GM18907 (cell line): Measurements from ENCODE around the gene MAP3K4.

Experiments
- ATAC-seq: cut with Tn5 transposase; IDR thresholded peaks from one replicate; pipeline ENCODE4 v1.9.1; 2021; ENCODE audit warnings: mild to moderate bottlenecking, moderate library complexity; ENCODE audit not compliant: unreplicated experiment

The MAP3K4 gene, protein sequence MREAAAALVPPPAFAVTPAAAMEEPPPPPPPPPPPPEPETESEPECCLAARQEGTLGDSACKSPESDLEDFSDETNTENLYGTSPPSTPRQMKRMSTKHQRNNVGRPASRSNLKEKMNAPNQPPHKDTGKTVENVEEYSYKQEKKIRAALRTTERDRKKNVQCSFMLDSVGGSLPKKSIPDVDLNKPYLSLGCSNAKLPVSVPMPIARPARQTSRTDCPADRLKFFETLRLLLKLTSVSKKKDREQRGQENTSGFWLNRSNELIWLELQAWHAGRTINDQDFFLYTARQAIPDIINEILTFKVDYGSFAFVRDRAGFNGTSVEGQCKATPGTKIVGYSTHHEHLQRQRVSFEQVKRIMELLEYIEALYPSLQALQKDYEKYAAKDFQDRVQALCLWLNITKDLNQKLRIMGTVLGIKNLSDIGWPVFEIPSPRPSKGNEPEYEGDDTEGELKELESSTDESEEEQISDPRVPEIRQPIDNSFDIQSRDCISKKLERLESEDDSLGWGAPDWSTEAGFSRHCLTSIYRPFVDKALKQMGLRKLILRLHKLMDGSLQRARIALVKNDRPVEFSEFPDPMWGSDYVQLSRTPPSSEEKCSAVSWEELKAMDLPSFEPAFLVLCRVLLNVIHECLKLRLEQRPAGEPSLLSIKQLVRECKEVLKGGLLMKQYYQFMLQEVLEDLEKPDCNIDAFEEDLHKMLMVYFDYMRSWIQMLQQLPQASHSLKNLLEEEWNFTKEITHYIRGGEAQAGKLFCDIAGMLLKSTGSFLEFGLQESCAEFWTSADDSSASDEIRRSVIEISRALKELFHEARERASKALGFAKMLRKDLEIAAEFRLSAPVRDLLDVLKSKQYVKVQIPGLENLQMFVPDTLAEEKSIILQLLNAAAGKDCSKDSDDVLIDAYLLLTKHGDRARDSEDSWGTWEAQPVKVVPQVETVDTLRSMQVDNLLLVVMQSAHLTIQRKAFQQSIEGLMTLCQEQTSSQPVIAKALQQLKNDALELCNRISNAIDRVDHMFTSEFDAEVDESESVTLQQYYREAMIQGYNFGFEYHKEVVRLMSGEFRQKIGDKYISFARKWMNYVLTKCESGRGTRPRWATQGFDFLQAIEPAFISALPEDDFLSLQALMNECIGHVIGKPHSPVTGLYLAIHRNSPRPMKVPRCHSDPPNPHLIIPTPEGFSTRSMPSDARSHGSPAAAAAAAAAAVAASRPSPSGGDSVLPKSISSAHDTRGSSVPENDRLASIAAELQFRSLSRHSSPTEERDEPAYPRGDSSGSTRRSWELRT (N-terminal part only)

DNA sequence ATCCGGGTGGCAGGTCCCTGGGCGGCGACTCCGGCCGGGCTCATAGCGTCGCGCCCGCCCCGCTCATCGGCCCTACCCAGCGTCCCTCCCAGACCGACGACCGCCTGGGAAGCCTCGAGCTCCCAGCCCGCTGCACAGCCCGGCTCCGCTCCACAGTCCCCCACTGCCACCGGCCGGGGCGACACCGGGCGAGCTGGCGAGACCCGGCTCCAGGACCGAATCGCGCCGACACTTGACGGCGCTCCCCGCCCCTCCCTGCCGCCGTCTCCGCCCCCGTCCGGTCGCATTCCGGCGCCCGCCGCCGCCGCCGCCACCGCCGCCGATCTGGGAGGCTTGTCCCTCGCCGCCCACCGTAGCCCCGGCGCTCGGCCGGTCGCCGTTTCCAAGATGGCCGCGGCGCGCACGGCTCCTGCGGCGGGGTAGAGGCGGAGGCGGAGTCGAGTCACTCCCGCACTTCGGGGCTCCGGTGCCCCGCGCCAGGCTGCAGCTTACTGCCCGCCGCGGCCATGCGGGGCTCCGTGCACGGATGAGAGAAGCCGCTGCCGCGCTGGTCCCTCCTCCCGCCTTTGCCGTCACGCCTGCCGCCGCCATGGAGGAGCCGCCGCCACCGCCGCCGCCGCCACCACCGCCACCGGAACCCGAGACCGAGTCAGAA, at the start of gene MAP3K4:
MAP3K4 (plus strand) TSS at position 364 of the 655 bp plus-strand sequence; CDS start at position 527, 163 bp downstream.
- ATAC-seq, result peak; percentile 73

DNA sequence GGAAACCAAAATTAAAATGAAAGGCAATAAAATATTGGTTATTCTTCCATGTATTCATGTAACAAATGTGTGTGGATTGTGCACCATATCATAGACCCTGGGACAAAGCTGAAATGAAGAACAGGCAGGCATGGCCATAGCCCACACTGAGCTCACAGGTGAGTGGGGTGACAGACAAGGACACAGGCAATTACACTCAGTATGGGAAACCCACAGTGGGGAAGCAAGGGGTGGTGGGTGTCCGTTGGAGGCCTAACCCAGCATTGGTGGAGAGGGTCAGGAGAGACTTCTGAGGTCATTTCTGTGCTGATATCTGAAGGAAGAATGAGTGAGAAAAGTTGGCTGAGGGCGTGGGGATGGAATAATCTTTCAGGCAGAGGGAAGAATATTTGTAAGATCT, 47.6 kb upstream of the MAP3K4 start:
- ATAC-seq, result no peak

DNA sequence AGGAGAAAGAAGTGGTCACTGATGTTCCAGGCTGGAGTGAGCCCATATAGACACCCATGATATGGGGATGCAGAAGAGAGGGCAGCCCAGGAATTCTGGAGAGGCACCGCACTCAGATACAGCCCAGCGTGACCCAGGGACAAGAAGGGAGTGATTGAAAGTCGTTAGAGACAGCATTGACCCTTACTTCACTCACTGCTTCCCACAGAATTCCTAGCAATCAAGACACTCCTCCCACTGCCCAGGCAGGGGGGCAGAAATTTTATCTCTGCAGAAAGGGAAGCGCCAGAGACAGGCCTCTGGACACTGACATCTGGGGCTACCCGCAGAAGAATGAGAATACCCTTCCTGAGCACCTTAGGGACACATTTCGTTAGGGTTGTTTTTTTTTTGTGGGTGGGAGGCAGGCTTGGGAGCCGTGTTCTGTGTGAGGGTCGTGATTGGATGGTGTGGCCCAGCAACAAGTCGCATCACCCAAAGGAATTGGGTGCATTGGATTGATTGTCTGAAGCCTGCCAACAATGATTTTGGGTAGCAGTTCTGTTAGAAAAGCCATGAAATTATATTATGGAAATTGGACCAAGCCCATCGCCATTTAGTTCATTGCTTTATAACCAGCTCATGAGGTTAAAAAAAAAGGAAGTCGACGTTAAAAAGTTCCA, 45.9 kb upstream of the MAP3K4 start:
- no peak for ATAC-seq

DNA sequence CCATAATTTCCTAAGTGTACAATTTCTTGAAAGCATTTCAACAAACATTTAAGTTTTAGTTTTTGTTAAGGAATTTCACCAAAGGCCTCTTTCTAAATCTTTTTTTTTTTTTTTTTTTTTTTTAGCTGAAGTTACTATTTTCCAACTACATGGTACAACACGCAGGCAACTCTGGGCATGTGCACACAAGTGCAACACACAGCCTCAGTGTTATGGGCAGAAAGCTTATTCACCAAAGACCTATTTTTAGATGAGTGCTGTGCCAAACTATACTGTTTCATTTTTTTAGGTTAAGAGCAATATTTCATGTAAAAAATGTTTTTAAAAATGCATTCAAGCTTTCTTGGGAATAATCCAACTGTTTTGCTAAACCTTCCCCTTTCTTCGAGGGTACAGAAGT, 42.0 kb upstream of the MAP3K4 start:
- no peak for ATAC-seq

DNA sequence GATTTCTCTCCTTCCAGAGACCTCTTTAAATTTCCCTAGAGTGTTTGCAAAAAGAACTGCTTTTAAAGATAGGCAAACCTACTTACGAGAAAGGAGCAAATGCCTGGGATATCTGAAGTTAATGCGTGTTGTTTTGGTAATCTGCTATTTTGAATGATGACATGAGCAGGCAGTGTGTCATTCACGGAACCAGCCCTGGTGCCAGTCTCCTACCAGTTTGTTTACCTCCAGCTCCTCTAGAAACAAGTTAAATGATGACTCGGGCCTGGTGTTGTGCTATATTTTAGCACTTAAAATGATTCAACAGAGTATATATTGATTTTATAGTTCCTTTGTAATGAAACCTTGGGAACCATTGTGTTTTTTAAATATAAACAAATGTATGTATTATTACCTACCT, 41.1 kb upstream of the MAP3K4 start:
- no peak for ATAC-seq

DNA sequence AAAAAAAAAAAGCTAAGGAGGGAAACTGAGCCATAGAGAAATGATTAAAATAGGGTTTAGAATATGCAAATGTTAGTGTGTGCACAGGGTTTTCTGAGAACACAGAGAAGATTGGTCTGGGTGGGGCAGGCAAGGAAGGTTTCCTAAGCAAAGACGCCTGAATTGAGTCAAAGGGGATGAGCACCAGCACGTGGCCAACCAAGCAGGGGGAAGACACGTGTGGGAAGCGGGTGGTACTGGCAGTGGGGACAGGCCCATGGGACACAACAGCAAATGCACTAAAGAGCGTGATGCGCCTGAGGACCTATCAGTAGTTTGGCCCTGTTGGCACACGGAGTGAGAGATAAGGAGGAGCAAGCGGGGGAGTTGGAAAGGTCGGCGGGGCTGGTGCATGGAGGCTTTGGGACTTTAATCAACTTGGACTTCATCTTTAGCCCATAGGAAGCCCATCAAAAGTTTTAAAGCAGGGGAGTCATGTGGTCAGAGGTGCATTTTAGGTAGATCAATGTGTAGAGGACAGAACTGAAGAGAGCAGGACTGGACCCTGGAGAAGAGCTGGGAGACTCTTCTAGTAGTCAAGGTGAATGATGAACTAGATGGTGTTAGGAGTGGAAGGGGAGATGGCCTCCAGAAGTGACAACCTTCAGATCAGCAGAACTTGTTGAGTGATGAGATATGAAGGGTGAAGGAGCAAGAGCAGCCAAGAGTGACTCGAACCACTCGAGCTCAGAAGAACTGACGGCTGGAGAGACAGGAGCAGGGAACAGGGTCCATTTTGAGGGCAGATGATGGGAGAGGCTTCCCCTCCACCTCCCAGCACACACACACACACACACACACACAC, 40.2 kb upstream of the MAP3K4 start:
- ATAC-seq, result no peak

DNA sequence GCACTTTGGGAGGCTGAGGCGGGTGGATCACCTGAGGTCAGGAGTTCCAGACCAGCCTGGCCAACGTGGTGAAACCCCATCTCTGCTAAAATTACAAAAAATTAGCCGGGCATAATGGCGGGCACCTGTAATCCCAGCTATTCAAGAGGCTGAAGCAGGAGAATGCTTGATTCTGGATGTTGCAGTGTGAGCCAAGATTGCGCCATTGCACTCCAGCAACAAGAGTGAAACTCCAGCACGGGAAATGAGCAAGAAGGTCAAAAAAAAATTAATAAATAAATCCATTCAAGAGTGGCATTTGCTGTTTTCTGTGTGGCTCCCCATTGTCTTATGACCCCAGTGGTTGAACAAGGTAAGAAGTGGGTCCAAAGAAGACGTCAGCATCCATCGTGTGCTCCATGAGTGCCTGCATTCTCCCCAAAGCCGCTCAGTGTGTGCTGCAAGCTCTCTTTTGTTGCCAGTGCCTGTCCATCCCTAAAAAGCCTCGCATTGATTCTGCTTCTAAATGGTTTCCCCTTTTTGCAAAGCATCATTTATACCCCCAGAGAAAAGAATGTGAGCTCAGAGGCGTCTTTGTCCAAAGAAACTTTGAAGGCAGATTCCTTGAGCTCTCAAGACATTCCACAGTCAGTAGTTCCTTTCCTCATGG, 38.8 kb upstream of the MAP3K4 start:
- ATAC-seq, result no peak

DNA sequence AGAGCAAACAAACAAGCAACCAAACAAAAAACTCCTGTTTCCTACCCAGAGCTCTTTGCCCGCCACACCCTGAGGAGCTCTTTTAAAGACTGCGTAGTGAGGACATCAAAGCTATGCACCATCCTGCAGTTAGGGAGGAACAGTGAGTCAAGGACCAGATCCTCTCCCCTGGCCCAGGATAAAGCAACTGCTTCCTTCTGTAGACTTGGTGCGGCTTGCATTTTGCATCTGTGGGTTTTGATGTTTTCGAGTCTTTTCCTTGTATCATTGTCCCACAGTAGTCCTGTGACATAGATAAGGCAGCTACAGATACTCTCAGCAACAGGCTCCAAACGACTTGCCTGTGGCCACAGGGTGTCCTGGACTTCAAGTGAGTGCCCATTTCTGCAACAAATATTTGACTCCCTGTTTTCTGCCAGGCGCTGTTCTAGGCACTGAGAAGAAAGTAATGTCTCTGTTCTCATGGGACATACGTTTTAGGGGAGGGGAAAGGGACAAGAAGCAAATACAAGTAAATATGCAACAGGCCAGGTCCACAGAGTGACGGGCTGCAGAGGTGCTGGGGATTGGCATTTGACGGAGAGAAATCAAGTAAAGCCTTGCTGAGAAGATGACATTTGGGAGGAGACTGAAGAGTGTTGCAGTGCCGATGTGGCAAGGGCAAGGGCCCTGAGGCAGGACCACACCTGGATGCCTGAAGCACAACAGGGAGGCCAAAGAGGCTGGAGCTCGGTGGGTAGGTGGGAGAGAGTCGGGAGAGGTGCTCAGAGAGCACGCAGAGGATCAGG, 35.9 kb upstream of the MAP3K4 start:
- no peak for ATAC-seq

DNA sequence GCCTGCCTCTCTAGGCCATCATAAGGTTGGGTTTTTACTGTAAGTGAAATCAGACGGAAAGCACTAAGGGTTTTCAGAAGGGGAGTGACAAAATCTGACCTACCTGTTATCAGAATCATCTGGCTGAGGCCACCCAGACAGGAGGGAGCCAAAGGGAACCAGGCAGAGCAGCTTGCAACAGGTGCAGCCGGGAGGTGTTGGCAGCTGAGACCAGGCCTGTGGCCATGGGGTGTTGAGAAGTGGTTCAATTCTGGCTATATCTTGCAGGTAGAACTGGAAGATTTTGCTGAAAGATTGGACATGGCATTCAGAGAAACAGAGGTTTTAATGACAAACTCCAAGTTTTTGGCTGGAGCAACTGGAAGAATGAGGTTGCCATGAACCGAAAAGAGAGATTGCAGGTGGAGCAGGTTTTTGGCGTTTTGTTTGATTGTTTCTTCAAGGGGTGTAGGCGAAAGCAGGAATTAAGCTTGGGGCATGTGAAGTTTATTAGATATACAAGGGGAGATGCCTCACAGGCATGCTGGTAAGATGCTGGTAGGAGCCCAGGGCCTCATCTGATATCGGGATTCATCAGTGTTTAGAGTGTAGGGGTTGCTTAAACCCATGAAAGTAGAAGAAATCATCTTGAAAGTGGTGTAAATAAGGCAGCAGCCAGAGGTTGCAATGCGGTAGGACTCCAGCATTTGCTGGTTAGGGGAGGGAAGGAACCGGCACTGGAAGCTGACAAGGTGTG, 35.1 kb upstream of the MAP3K4 start:
- ATAC-seq, result no peak

DNA sequence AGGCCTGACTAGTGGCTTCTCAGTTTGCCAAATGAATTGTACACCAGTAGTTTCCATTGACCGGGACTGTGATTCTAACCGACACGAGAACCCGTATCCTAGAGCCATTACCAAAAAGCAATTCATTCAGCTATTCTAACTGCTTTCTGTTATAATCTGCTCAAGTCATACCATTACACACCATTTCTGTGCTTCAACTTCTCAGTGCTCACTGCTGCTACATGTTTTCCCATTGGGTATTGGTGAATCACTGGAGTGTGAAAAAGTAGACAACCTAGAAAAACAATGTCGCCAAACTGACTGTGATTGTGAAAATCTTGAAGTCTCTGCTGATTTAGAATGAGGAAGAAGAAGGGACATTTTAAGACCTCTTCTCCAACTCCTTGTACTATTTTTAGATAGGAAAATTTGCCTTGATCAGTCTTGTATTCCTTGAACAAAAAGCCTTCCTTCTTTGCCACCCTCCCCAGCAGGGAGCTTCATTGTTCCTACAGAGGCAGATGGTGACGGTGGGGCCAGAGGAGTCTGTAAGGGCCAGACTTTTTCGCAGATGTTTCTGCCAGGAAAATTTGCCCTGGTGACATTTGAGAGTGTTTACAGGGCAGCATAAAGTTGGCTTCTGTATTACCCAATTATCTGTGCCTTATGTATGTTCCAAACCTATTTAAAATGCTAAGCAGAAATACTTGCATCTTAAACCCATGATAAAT, 31.7 kb upstream of the MAP3K4 start:
- no peak for ATAC-seq

DNA sequence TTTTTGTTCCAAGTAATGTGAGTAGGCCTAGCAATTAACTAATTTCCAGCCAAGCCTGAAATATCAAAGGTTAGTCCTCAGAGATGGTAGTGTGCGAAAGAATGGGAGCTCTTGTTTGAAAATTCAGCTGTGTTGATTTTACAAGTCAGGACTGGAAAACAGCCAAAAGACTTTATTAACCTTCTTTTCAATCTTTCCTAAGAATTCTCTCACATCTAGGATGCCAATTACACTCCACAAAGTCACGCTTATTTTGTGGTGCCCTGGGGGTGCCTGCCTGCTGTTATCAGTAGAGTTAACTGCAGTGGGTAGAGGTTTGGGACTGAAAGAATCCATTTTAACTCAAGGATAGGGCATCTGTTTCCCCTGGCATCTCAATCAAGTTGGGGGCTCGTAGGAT, 30.7 kb upstream of the MAP3K4 start:
- ATAC-seq, result no peak

DNA sequence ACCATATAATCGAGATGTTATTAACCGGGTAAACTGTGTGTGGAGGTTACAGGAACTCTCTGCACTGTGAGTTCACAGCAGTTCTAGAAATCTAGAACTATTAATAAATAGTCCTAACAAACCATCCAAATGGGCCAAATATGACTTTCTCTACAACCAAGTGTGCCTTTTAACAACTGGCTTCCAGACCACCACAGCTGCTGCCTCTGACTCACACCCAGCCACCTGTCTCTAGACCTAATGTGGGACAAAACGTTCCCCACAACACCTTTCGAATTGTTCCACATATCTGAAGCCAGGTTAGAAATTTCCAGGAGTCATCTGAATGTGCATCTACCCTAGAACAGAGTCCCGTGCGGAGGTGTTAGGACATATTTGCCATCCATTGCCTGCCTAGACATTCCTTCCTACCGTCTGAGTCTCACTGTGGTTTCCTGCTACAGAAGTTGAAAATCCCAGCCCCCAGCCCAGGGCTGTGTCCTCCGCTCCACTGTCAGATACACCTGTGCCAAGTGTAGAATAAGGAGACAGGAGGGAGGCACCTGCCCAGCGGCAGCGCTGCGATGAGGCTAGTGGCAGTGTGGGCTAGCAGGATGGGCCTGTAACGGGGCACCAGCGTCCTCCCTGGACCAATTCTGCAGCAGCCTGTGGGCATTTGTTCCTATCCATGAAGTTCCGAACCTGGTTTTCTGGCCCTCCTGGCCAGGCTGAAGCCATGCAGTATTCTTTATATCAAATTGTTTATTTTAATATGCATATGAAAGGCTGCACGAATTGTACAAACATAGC, 28.5 kb upstream of the MAP3K4 start:
- no peak for ATAC-seq

DNA sequence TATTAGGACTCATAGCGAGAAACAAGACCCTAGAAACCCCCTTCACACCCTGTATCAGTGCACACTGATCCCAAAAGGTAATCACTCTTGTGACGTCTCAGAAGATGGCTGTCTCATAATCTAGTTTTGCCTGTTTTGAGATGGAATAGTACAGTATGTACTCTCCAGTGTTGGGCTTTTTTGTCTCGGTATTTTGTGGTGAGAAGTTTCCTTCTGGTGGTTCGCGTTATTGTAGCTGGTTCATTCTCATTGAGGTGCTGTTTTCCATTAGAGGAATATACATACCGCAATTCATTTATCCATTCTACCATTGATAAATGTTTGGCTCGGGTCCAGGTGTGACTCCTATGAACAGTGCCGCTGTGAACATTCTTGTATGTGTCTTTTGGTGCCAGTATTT, 27.9 kb upstream of the MAP3K4 start:
- no peak for ATAC-seq

DNA sequence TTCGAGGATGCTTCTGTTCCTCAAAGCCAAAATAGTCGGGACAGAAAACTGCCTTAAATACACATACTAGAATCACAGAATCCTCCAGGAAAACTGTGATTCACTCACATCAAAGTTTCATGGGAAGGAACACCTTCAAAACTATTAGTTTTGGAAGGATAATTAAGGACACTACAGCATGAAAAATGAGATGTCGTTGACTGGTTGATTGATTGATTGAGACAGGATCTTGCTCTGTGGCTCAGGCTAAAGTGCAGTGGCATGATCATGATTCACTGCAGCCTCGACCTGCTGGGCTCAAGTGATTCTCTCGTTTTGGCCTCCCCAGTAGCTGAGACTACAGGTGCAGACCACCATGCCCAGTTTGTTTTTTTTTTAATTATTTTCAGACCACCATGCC, 25.7 kb upstream of the MAP3K4 start:
- no peak for ATAC-seq

DNA sequence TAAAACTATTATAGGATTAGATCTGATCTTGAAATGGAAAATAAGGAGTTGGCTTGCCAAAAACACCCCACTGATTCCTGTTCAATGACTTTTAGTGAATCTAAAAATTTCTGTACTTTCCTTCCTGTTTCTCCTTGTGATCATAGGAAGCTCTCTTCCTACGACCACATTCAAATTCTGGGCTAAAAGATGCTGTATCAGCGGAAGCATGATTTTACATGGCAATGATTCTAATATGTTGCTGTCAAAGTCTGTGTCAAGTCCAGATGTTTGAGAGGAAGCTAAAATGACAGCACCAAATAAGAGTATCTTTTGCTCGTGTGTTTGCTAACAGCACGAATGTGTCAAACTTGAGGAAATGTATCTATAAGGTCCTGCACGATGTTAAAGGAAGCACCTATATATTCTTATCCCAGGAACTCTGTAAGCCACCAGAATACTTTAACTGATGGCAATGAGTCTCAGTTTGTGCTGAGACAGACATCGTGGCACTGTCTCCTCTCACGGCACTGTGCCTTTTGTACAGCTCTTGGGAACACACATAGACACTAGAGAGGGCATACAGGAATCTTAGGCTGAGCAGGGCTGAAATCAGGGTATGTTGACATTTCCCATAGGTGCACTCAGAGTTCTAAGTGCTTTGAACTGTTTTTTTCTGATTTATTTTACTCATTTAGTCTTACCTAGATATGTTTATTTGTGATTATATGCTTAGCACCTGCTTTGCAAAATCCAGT, 24.9 kb upstream of the MAP3K4 start:
- no peak for ATAC-seq
